Measurements from ENCODE around the gene TMEM252. TPM values are rescaled to one million over a fixed set of nuclear protein-coding genes. Genes with fewer than 3 reads are reported as not detected.

The TMEM252 gene
- total RNA-seq, 3 donors from 2014 or later = not detected

GRCh38 chr9:68493958-68494577 is 46.6 kb downstream of the TMEM252 start:
- Histone ChIP-seq H3K4me3 (no peak overlapping the region), H3K4me1 (no peaks in the 10 kb centered on the region), H3K36me3 (no peaks in the 10 kb centered on the region), H3K9me3 (no peaks in the 10 kb centered on the region), H3K27me3 (no peaks in the 10 kb centered on the region), H3K27ac (no peak overlapping the region)
- intact Hi-C loops (cut with DNase I; ENCODE audit: low total_unique reads) = no loop called here
- TF ChIP-seq POLR2A (IDR thresholded peaks at IDR 0.05) (no peak), CTCF (IDR thresholded peaks at IDR 0.05) (no peak), POLR2AphosphoS5 (IDR thresholded peaks at IDR 0.05) (no peak)
- DNase-seq (ENCODE audit: low spot score in 2 of 2) = no peak

- no peak for DNase-seq (ENCODE audit: low spot score in 2 of 2)
- TF ChIP-seq CTCF (IDR thresholded peaks at IDR 0.05) (no peak), POLR2A (IDR thresholded peaks at IDR 0.05) (no peak), POLR2AphosphoS5 (IDR thresholded peaks at IDR 0.05) (no peak)
- intact Hi-C loops (cut with DNase I; ENCODE audit: low total_unique reads) = no loop called here
- no peaks in the 10 kb centered on the region for H3K27me3 ChIP-seq
- H3K4me1 ChIP-seq = no peaks in the 10 kb centered on the region
- no peak overlapping the region for H3K4me3 ChIP-seq
- no peaks in the 10 kb centered on the region for H3K9me3 ChIP-seq
- no peaks in the 10 kb centered on the region for H3K36me3 ChIP-seq
- H3K27ac ChIP-seq = no peak overlapping the region
Observed at GRCh38 chr9:68493541-68493940, 47.1 kb downstream of the TMEM252 start.

GRCh38 chr9:68492806-68493205 is 47.9 kb downstream of the TMEM252 start:
- Histone ChIP-seq H3K36me3 (no peaks in the 10 kb centered on the region), H3K4me1 (no peaks in the 10 kb centered on the region), H3K27me3 (no peaks in the 10 kb centered on the region), H3K9me3 (no peaks in the 10 kb centered on the region), H3K4me3 (no peak overlapping the region), H3K27ac (no peak overlapping the region)
- intact Hi-C loops (cut with DNase I; ENCODE audit: low total_unique reads) = no loop called here
- no peak for TF ChIP-seq POLR2AphosphoS5 (IDR thresholded peaks at IDR 0.05)
- TF ChIP-seq CTCF (IDR thresholded peaks at IDR 0.05) = no peak
- TF ChIP-seq POLR2A (IDR thresholded peaks at IDR 0.05) = no peak
- no peak for DNase-seq (ENCODE audit: low spot score in 2 of 2)

- no peaks in the 10 kb centered on the region for H3K36me3 ChIP-seq
- TF ChIP-seq POLR2A (IDR thresholded peaks at IDR 0.05) (no peak), CTCF (IDR thresholded peaks at IDR 0.05) (no peak), POLR2AphosphoS5 (IDR thresholded peaks at IDR 0.05) (no peak)
- H3K4me3 ChIP-seq = no peak overlapping the region
- intact Hi-C loops (cut with DNase I; ENCODE audit: low total_unique reads) = no loop called here
- no peak for DNase-seq (ENCODE audit: low spot score in 2 of 2)
- H3K27me3 ChIP-seq = no peaks in the 10 kb centered on the region
- H3K4me1 ChIP-seq = no peaks in the 10 kb centered on the region
- H3K9me3 ChIP-seq = peaks cover 0 to 9% of the 10 kb centered on the region in 2 donors
- H3K27ac ChIP-seq = no peak overlapping the region
Observed at GRCh38 chr9:68489646-68490045, 51.0 kb downstream of the TMEM252 start.

- Histone ChIP-seq H3K36me3 (no peaks in the 10 kb centered on the region), H3K27me3 (no peaks in the 10 kb centered on the region), H3K9me3 (peaks cover 0 to 9% of the 10 kb centered on the region in 2 donors), H3K4me1 (no peaks in the 10 kb centered on the region), H3K27ac (no peak overlapping the region), H3K4me3 (no peak overlapping the region)
- intact Hi-C loops (cut with DNase I; ENCODE audit: low total_unique reads) = no loop called here
- no peak for DNase-seq (ENCODE audit: low spot score in 2 of 2)
- no peak for TF ChIP-seq POLR2A (IDR thresholded peaks at IDR 0.05)
- no peak for TF ChIP-seq POLR2AphosphoS5 (IDR thresholded peaks at IDR 0.05)
- TF ChIP-seq CTCF (IDR thresholded peaks at IDR 0.05) = no peak
Observed at GRCh38 chr9:68488126-68488525, 52.6 kb downstream of the TMEM252 start.

Other genes starting within 250 kb of the TMEM252 start
- under 1 TPM in 1 of 3 donors, not detected in 2; 0.15 TPM for gene FOXD4L3, start 238.0 kb downstream of the TMEM252 start, total RNA-seq
- gene PGM5, start 184.3 kb downstream of the TMEM252 start, total RNA-seq = 10 to 100 TPM; 11.6 to 30.8 (median 22.2) TPM
- gene PIP5K1B, start 164.4 kb upstream of the TMEM252 start, total RNA-seq = 10 to 100 TPM in 1 of 3 donors, 1 to 10 TPM in 1, under 1 TPM in 1; 0.80 to 11.1 (median 9.8) TPM